Fibroblast of skin of left quadriceps (primary cell): Measurements from ENCODE around the gene SGTA.

ENCODE experiments used
- DNase-seq, 2 experiments: peaks; one replicate each; pipeline ENCODE4 v3.0.0-alpha.2; 2013; ENCODE audit warnings: low read depth in 2 of 2

SGTA gene

DNA sequence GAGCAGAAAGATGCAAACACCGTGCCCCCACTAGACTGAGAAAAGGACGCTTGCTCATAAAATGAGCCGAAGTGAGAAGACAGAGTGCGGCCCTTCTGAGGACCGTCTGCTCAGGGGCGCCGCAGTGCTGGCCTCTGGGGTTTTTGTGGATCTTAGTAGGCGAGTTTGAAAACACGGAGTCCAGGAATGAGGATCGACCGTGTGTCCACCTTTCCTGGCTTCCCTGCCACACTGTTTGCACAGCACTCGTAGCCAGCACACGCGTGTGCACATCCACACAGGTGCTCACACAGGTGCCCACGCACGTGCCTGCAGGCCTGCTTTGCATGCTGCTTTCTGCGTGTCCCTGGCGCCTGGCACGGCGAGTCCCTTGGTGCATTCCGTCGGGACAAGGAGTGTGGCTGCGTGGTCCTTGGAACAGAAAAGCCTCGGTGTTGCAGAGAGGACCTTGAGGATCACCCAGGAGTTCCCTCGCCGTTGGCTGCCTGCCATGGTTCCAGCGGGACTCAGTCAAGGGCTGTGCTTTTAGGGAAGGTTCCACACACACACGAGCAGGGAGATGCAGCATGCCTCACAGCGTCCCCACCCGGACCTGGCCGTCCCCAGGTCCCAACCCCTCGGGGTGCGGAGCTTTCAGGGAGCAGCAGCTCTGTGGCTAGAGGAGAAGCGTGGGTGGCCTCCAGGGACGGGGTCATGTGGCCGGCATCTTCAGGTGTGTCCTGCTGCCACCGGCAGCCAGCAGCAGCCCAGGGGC lies 26.5 kb upstream of the SGTA start:
- DNase-seq: no peak

GRCh38 chr19:2808129-2808941 lies 25.3 kb upstream of the SGTA start:
- no peak for DNase-seq

GRCh38 chr19:2807379-2808128 lies 24.5 kb upstream of the SGTA start:
- no peak for DNase-seq

DNA sequence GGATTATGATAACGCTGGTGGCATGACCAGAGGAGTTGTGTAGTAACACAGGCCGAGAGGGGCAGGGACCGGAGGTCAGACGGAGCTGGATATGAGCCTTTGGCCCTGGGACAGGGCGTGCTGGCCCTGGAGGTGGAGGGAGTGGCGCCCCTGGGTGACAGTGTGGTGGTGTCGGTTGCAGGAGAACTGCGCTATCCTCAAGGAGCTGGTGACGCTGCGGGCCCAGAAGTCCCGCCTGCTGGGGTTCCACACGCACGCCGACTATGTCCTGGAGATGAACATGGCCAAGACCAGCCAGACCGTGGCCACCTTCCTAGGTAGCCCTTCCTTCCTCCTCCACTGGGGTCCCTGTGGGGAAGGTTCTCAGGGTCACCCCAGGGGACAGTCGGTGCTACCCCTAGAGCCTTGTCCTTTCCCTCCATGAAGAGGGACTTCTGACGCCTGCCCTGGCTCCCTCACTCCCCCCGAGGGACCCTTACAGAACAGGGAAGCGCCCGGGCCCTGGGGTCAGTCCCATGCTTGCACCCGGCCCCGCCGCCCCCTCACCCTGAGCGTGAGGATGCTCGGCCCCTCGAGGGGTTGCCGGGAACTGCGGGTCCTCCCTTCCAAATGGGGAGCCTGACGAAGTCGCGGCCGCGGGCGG lies 23.8 kb upstream of the SGTA start:
- DNase-seq: no peak

DNA sequence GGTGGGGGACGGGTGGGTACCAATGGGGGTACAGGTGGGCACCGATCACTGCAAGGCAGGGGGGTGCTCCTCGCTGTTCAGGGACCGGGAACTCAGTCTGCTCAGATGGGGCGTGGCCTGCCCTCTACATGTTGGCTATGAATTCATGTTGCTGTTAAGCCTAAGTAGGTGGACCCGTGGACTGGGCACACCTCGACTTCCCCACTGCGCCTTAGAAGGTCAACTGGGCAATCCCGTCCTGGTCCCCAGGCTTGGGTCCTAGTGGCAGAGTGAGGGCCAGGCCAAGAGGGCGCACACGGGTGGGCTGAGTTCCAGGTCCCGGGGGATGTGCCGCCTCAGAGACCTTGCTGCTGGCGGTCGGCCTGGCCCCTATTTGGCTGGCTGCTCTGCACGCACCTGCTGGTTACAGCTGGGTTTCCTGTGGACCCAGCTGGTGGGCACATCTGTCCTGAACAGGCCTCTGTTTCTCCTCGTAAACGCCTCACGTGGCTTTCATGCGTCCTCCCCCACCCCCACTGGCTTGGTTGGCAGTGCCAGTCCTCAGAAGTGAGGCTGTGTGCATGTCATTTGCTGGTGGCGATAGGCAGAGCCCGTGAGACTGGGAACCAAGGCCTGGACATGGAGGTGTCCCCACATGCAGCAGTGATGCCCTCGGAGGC lies 23.0 kb upstream of the SGTA start:
- no peak for DNase-seq

DNA sequence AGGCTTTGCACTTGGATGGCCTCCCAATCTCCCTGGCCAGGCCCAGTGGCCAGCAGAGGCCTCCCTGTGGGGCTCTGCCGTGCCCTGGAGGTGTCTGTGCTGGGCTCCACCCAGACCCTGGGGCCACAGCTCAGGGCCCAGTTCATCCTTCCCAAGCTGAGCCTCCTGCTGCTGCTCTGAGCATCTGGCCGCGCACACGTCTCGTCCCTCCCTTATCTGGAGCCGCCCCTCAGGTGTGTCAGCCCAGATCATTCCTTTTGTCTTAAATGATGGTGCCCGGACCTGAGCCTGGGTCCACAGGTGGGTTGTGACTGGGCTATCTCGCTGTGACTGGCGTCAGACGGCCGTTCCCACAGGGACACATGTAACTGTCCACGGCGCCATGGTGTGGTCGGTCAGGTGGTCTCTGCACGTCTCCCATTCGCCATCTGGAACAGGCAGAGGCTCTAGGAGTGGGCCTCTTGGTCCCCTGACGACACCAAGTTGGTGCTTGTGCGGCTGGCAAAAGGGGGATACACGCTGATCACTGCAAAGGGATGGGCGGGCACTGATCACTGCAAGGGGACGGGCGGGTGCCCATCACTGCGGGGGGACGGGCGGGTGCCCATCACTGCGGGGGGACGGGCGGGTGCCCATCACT lies 22.3 kb upstream of the SGTA start:
- DNase-seq: no peak

- DNase-seq: no peak
Measured at GRCh38 chr19:2804156-2805004, 21.3 kb upstream of the SGTA start.

- DNase-seq: no peak
Measured at GRCh38 chr19:2803486-2804155, 20.5 kb upstream of the SGTA start.

- DNase-seq: no peak
Measured at GRCh38 chr19:2802826-2803225, 19.8 kb upstream of the SGTA start.

- no peak for DNase-seq
Measured at GRCh38 chr19:2800506-2800905, 17.4 kb upstream of the SGTA start.

DNA sequence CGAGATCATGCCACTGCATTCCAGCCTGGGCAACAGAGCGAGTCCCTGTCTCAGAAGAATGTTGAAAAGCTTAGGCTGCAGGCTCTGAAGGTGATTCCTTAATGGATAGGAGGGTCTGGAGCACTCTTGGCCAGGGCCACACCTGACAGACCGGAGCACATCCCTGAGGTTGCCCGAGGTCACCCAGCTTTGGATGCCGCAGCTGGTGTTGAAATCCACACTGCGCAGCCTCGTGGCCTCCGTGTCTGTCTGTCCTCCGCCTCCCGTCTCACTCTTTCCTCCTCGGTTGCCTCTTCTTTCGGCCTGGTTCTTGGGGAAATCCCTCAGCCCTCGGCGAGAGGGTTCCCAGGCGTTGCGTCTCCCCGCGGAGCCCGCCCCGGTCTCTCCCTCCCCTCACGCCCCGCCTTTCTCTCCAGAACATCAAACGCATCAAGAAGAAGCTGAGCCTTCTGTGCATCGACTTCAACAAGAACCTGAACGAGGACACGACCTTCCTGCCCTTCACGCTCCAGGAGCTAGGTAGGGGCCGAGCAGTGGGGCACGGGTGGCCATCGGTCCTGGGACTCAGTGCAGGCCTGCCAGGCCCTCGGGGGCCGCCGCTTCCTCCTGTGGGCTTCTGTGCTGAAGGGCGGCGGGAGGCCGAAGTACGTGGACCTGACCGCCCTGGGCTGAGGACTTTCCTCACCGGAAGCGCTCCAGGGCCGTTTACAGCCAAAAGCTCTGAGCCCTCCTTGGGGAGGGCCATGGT lies 16.4 kb upstream of the SGTA start:
- no peak for DNase-seq

GRCh38 chr19:2798733-2799132 lies 15.7 kb upstream of the SGTA start:
- DNase-seq: no peak

GRCh38 chr19:2798158-2798685 lies 15.1 kb upstream of the SGTA start:
- no peak for DNase-seq

GRCh38 chr19:2797280-2797679 lies 14.2 kb upstream of the SGTA start:
- no peak for DNase-seq

DNA sequence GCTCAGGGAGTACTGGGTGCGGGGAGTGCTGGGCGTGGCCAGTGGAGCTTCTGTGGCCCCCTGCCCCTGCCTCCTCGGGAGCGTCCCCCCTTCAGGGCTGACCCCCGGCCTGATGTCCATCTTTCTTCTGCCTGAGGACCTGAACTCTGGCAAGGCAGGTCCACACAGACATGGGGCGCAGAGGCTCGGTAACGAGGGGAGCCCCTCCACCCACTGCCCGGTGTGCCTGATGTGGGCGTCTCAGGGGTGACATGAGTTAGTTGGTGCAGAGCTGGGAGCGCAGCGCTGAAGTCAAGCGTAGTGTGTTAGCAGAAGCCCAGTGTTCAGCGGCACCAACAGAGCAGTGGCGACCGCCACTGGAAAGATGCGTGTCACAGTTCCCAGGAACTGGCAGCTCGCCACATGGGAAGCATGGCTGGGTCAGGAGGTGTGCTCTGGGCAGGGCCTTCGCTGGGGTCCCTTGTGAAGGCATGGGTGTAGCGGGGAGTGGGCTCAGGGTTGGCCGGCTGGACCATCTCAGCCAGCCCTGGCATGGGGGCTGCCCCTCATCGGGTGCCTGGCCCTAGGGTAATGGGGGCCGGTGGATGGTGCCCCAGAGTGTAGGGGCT lies 13.7 kb upstream of the SGTA start:
- DNase-seq: no peak

DNA sequence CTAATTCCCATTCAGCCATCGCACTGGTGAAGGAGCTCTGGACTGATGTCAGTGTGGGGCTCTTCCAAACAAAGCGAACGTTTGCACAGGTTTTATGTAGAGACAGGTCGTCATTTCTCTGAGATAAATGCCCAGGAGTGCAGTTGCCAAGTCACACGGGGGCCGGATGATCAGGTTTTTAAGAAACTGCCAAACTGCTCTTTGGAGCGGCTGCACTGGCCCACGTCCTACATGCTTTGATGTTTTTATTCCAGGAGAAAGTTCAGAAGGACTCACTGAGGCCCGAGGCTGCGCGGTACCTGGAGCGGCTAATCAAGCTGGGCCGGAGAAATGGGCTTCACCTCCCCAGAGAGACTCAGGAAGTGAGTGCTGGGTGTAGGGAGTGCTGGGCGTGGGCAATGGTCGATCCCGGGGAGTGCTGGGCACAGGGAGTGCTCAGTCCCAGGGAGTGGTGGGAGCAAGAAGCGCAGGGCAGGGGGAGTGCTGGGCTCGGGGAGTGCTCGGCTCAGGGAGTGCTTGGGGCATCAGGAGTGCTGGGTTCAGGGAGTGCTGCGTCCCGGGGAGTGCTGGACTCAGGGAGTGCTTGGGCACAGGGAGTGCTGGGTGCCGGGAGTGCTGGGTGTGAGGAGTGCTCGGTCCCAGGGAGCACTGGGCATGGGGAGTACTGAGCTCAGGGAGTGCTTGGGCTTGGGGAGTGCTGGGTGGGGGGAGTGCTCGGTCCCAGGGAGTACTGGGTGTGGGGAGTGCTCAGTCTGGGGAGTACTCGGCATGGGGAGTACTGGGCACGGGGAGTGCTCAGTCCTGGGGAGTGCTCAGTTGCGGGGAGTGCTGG lies 13.0 kb upstream of the SGTA start:
- DNase-seq: no peak

GRCh38 chr19:2793577-2793976 lies 10.5 kb upstream of the SGTA start:
- no peak for DNase-seq
